T-cell (primary cell): Measurements from ENCODE around the gene JTB. TPM values are rescaled to one million over a fixed set of nuclear protein-coding genes. Genes with fewer than 3 reads are reported as not detected.

ENCODE experiments used
- total RNA-seq, 35 experiments: library from RNA in 6 of 35; stranded (reverse) in 6 of 35; fragments of 120-200 nt in 1 of 35; gene quantifications; one replicate each; pipeline versions ENCODE4 v1.2.1 to v1.2.4 and lab custom pipeline; 2013 to 2026

The JTB gene
- total RNA-seq, 5 donors from 2014 or later (not counting 1 experiment from before 2014, with no cell fraction given) = 90.4 to 137 (median 129) TPM

Other genes with a start within 250 kb of the JTB start
- 10 to 100 TPM; 45.9 to 57.7 (median 48.5) TPM for gene INTS3, start 249.6 kb downstream of the JTB start, total RNA-seq
- 10 to 100 TPM; 11.0 to 24.5 (median 18.9) TPM for gene SLC27A3, start 202.3 kb downstream of the JTB start, total RNA-seq
- 100 to 1,000 TPM in 3 of 5 donors, 10 to 100 TPM in 2; 94.6 to 107 (median 103) TPM for gene GATAD2B, start 54.7 kb downstream of the JTB start, total RNA-seq
- 100 to 1,000 TPM; 161 to 220 (median 196) TPM for gene DENND4B, start 31.0 kb downstream of the JTB start, total RNA-seq
- 100 to 1,000 TPM; 108 to 153 (median 122) TPM for gene CRTC2, start 19.1 kb downstream of the JTB start, total RNA-seq
- gene SLC39A1, start 14.1 kb downstream of the JTB start, total RNA-seq = 10 to 100 TPM; 15.1 to 22.0 (median 16.4) TPM
- 1 to 10 TPM; 3.3 to 9.0 (median 6.3) TPM for gene CREB3L4, start 9.8 kb downstream of the JTB start, total RNA-seq
- gene RAB13, start 8.7 kb upstream of the JTB start, total RNA-seq = 1 to 10 TPM in 4 of 5 donors, under 1 TPM in 1; 0.91 to 3.6 (median 2.6) TPM
- gene RPS27, start 13.1 kb upstream of the JTB start, total RNA-seq = 1,000 to 10,000 TPM; 4,147 to 5,898 (median 5,716) TPM
- gene NUP210L, start 177.4 kb upstream of the JTB start, total RNA-seq = under 1 TPM; 0.10 to 0.35 (median 0.18) TPM
- 100 to 1,000 TPM; 340 to 396 (median 363) TPM for gene TPM3, start 214.4 kb upstream of the JTB start, total RNA-seq
- not detected for gene CFAP141, start 228.7 kb upstream of the JTB start, total RNA-seq
- 100 to 1,000 TPM; 175 to 240 (median 192) TPM for gene UBAP2L, start 243.3 kb upstream of the JTB start, total RNA-seq